NCI-H2029 (cell line): Measurements from ENCODE around the gene HEXIM2.
A peak's percentile ranks its signal among the peaks of the same experiment; 100 is the strongest.

ENCODE experiments used
- DNase-seq: peaks from one replicate; lab custom pipeline; 2025; lab: John Stamatoyannopoulos, UW

The HEXIM2 gene

GRCh38 chr17:45127548-45128300 is 34.0 kb upstream of the HEXIM2 start:
- DNase-seq, result no peak

- DNase-seq, result no peak
Observed at GRCh38 chr17:45128331-45128730, 33.3 kb upstream of the HEXIM2 start.

GRCh38 chr17:45128989-45129388 is 32.7 kb upstream of the HEXIM2 start:
- DNase-seq, result no peak

- DNase-seq, result no peak
Observed at GRCh38 chr17:45129426-45129939, 32.2 kb upstream of the HEXIM2 start.

- no peak for DNase-seq
Observed at GRCh38 chr17:45129940-45130680, 31.6 kb upstream of the HEXIM2 start.

- DNase-seq, result no peak
Observed at GRCh38 chr17:45130681-45131615, 30.7 kb upstream of the HEXIM2 start.

- no peak for DNase-seq
Observed at GRCh38 chr17:45131616-45132319, 29.9 kb upstream of the HEXIM2 start.

- DNase-seq, result no peak
Observed at GRCh38 chr17:45132320-45132571, 29.4 kb upstream of the HEXIM2 start, which contains the start of gene PLCD3. PLCD3 (minus strand) TSS chr17:45132515; CDS start chr17:45132410, 105 bp downstream.

- peak; percentile 26 for DNase-seq
Observed at GRCh38 chr17:45132572-45133463, 28.9 kb upstream of the HEXIM2 start.

- DNase-seq, result peak; percentile 93
Observed at GRCh38 chr17:45135192-45135977, 26.3 kb upstream of the HEXIM2 start, which contains the start of gene ACBD4. ACBD4 (plus strand) TSS chr17:45135687; CDS start chr17:45136145, 458 bp downstream.

- DNase-seq, result no peak
Observed at GRCh38 chr17:45135978-45136791, 25.5 kb upstream of the HEXIM2 start.

- no peak for DNase-seq
Observed at GRCh38 chr17:45136846-45137560, 24.7 kb upstream of the HEXIM2 start.

- DNase-seq, result no peak
Observed at GRCh38 chr17:45137561-45138305, 23.9 kb upstream of the HEXIM2 start.

GRCh38 chr17:45138911-45139532 is 22.7 kb upstream of the HEXIM2 start:
- no peak for DNase-seq

GRCh38 chr17:45139533-45139920 is 22.1 kb upstream of the HEXIM2 start:
- DNase-seq, result no peak

- no peak for DNase-seq
Observed at GRCh38 chr17:45143094-45143670, 18.5 kb upstream of the HEXIM2 start.

- no peak for DNase-seq
Observed at GRCh38 chr17:45143767-45144198, 17.9 kb upstream of the HEXIM2 start.
